Loucy (cell line): Measurements from ENCODE around the gene PSEN1.

Experiments
- H2AFZ ChIP-seq: fragments of 200-600 bp; sonication (generic); 2 replicates; pipeline ENCODE4 v1.6.0; 2016; ENCODE audit warnings: antibody characterized with exemption, mild to moderate bottlenecking, low read length, moderate library complexity
- H3F3A ChIP-seq: fragments of 200-600 bp; 2 replicates; pipeline ENCODE4 v1.6.0; 2016; ENCODE audit warnings: antibody characterized with exemption, low read depth, mild to moderate bottlenecking
- H3K27me3 ChIP-seq: fragments of 200-600 bp; sonication (generic); 2 replicates; pipeline ENCODE4 v1.6.1; 2014; ENCODE audit warnings: low read length, mild to moderate bottlenecking; ENCODE audit not compliant: insufficient read depth, poor library complexity, severe bottlenecking
- H3K36me3 ChIP-seq: fragments of 200-600 bp; sonication (generic); 2 replicates; pipeline ENCODE4 v1.6.1; 2016; ENCODE audit warnings: low read length; ENCODE audit not compliant: insufficient read depth
- H3K4me1 ChIP-seq: fragments of 200-600 bp; sonication (generic); 2 replicates; pipeline ENCODE4 v1.5.1; 2014; ENCODE audit warnings: low read length, mild to moderate bottlenecking; ENCODE audit not compliant: insufficient read depth, poor library complexity, severe bottlenecking
- H3K4me2 ChIP-seq: fragments of 200-600 bp; sonication (generic); 2 replicates; pipeline ENCODE4 v1.6.0; 2014; ENCODE audit warnings: antibody characterized with exemption, low read length, low read depth, mild to moderate bottlenecking; ENCODE audit not compliant: poor library complexity, severe bottlenecking
- H3K4me3 ChIP-seq: fragments of 200-600 bp; sonication (generic); 2 replicates; pipeline ENCODE4 v1.5.1; 2014; ENCODE audit warnings: low read length, mild to moderate bottlenecking, mixed read lengths; ENCODE audit not compliant: poor library complexity, severe bottlenecking
- H3K79me2 ChIP-seq: fragments of 200-600 bp; sonication (generic); 2 replicates; pipeline ENCODE4 v1.6.1; 2014; ENCODE audit warnings: low read length; ENCODE audit not compliant: insufficient read depth
- H3K9ac ChIP-seq: fragments of 200-600 bp; sonication (generic); 2 replicates; pipeline ENCODE4 v1.6.0; 2014; ENCODE audit warnings: mild to moderate bottlenecking, low read depth, low read length, moderate library complexity; ENCODE audit not compliant: poor library complexity, severe bottlenecking
- H3K9me2 ChIP-seq: fragments of 200-600 bp; sonication (generic); replicated peaks from 2 replicates; pipeline ENCODE4 v1.6.1; 2016; ENCODE audit warnings: low read depth, low read length, mixed read lengths
- H3K9me3 ChIP-seq: fragments of 200-600 bp; sonication (generic); 2 replicates; pipeline ENCODE4 v1.6.1; 2014; ENCODE audit warnings: mild to moderate bottlenecking, antibody characterized with exemption, low read length, low read depth; ENCODE audit not compliant: insufficient read depth
- H4K20me1 ChIP-seq: fragments of 200-600 bp; sonication (generic); 2 replicates; pipeline ENCODE4 v1.6.0; 2014; ENCODE audit warnings: antibody characterized with exemption, low read length, mild to moderate bottlenecking; ENCODE audit not compliant: insufficient read depth, poor library complexity, severe bottlenecking
- CTCF ChIP-seq: fragments of 200-600 bp; sonication (generic); conservative IDR thresholded peaks from 2 replicates; pipeline ENCODE4 v1.5.1; 2014; ENCODE audit warnings: mild to moderate bottlenecking, antibody characterized with exemption, low read length
- EZH2phosphoT487 ChIP-seq: fragments of 200-600 bp; IDR thresholded peaks from 2 replicates; pipeline ENCODE4 v1.6.1; 2018; ENCODE audit warnings: antibody characterized with exemption, mild to moderate bottlenecking, moderate library complexity, borderline replicate concordance

Gene PSEN1

GRCh38 chr14:73254247-73255004, 118.1 kb downstream of the PSEN1 start:
- H3K9me2 ChIP-seq, result no peaks in the 10 kb centered on the region
- no peak overlapping the region for H3K9ac ChIP-seq
- H3K4me3 ChIP-seq, result no peak overlapping the region
- TF ChIP-seq EZH2phosphoT487 (no peak), CTCF (no peak)
- no peaks in the 10 kb centered on the region for H3K79me2 ChIP-seq
- no peaks in the 10 kb centered on the region for H3K4me1 ChIP-seq
- no peaks in the 10 kb centered on the region for H4K20me1 ChIP-seq
- H3K36me3 ChIP-seq, result no peaks in the 10 kb centered on the region
- no peak overlapping the region for H3K4me2 ChIP-seq
- no peaks in the 10 kb centered on the region for H3K9me3 ChIP-seq
- H2AFZ ChIP-seq, result no peak overlapping the region
- H3K27me3 ChIP-seq, result no peaks in the 10 kb centered on the region
- H3F3A ChIP-seq, result no peaks in the 10 kb centered on the region

GRCh38 chr14:73255005-73255400, 118.7 kb downstream of the PSEN1 start:
- Histone ChIP-seq H3K79me2 (no peaks in the 10 kb centered on the region), H3K9me2 (no peaks in the 10 kb centered on the region), H3K27me3 (no peaks in the 10 kb centered on the region), H3F3A (no peaks in the 10 kb centered on the region), H3K9me3 (no peaks in the 10 kb centered on the region), H3K4me3 (no peak overlapping the region), H4K20me1 (no peaks in the 10 kb centered on the region), H3K36me3 (no peaks in the 10 kb centered on the region), H3K4me2 (no peak overlapping the region), H3K9ac (no peak overlapping the region), H3K4me1 (no peaks in the 10 kb centered on the region), H2AFZ (no peak overlapping the region)
- no peak for TF ChIP-seq CTCF
- TF ChIP-seq EZH2phosphoT487, result no peak

- no peak overlapping the region for H3K4me2 ChIP-seq
- no peaks in the 10 kb centered on the region for H3K9me3 ChIP-seq
- no peaks in the 10 kb centered on the region for H3K27me3 ChIP-seq
- no peaks in the 10 kb centered on the region for H3K36me3 ChIP-seq
- H3K9ac ChIP-seq, result no peak overlapping the region
- no peaks in the 10 kb centered on the region for H3K4me1 ChIP-seq
- TF ChIP-seq EZH2phosphoT487 (no peak), CTCF (no peak)
- no peaks in the 10 kb centered on the region for H3K79me2 ChIP-seq
- no peak overlapping the region for H3K4me3 ChIP-seq
- H3K9me2 ChIP-seq, result no peaks in the 10 kb centered on the region
- H3F3A ChIP-seq, result no peaks in the 10 kb centered on the region
- no peaks in the 10 kb centered on the region for H4K20me1 ChIP-seq
- no peak overlapping the region for H2AFZ ChIP-seq
These were observed 119.5 kb downstream of the PSEN1 start for GRCh38 chr14:73255693-73256225.
